ENCODE results near the gene BCAR1.

BCAR1 gene

DNA sequence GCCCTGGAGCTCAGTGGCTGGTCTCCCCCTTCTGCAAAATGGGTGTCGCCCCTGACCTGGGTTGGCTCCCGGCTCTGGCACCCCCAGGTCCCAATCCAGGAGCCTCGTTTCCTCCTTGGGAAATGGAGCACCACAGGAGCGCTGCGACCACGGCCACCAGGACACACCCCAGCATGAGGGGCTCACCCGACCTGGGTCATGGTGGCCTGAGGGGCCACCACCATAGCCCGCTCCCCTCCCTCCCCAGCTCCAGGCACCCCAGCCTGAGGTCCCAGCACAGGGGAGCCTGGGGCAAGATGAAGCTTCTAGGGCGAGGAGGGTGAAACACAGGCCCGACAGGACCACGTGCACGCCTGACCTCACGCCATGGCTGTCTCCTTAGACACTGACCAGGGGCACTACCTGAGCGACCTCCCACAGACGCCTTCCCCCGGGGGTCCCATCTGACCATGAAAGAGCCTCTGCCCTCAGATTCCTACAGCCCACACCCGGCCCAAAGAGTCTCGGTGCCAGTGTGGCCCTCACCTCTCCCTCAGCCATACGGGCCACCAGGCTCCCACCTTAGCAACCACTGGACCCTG is 11.8 kb downstream of the BCAR1 start:
- Histone ChIP-seq H3K4me3 (ENCODE audit: low read length in 2 of 2) (no peak overlapping the region), H3K27me3 (ENCODE audit: control insufficient read depth in 2 of 2, insufficient read depth in 2 of 2, low read length in 2 of 2) (no peaks in the 10 kb centered on the region), H3K9me3 (ENCODE audit: control insufficient read depth in 2 of 2, low read length in 2 of 2) (no peaks in the 10 kb centered on the region), H3K4me1 (ENCODE audit: control insufficient read depth in 2 of 2, insufficient read depth in 2 of 2, low read length in 2 of 2) (peaks cover 10 to 13% of the 10 kb centered on the region in 2 donors), H3K27ac (ENCODE audit: low read depth in 2 of 2, low read length in 2 of 2) (no peak overlapping the region), H3K36me3 (ENCODE audit: control insufficient read depth in 2 of 2, insufficient read depth in 2 of 2, low read length in 2 of 2) (peaks cover 32 to 40% of the 10 kb centered on the region in 2 donors), H3K9ac (ENCODE audit: low read depth in 1 of 2, low read length in 2 of 2) (no peak overlapping the region)

DNA sequence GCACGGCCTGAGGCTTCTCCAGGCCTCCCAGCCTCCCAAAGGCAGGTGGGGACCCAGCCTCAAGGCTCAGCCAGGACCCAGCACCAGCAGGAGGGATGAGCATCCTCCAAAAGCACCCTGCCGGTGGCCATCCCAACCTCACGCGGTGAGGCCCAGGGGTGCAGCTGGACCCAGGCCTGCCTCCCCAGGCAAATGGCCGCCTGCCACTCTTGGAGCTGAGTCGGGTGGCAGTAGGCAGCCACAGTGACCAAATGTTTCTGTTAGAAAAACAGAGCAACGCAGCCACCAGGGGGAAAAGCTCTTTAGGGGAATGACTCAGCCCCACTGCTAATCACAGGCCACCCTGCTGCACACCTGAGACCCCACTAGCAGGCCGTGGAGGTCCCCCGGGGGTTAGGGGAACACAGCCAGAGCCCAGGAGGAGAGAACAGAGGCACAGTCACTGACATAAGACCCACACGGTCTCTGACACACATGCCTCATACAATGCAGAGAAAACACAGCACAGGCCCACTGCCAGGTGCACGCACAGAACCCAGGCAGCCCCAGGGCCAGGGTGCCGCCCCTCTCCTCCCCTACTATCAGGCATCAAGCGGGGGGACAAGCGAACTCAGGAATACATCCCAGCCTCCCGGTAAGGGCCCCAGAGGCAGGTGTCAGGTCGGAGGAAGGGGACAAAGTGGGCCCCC is 12.4 kb downstream of the BCAR1 start:
- peaks cover 10 to 11% of the 10 kb centered on the region in 2 donors for H3K4me1 ChIP-seq (ENCODE audit: control insufficient read depth in 2 of 2, insufficient read depth in 2 of 2, low read length in 2 of 2)

DNA sequence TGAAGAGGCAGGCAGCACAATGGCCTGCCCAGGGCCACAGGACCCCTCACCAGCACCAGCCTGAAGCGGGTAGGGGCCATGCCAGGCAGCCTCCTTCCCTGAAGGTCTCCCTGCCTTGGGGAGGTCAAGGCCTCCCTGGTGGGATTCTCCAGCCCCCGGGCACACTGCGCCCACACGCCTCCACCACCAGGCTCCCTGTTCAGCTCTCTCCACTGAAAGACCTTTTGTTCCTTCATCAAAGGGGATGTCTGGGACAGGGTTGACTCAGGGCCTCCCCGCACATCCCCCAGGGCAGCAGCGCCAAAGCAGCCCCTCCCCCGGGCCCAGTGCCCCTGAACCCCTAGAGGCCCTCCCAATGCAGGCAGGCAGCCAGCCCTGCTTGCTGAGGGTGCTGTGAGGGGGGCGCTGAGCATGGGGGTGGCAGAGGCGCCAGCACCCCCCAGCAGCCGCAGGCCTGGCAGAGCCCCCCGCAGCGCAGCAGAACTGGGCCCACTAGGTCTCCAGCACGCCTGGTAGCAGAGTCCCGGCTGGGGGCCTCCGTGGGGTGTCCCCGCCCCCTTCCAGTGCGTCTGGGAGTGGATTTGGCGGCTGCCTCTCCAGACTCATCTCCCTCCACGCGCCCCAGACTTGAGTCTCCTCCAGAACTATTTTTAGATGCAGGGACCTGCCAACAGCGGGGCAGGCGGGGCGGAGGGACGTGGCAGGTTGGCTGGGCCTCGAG is 13.1 kb downstream of the BCAR1 start:
- Histone ChIP-seq H3K36me3 (ENCODE audit: control insufficient read depth in 2 of 2, insufficient read depth in 2 of 2, low read length in 2 of 2) (peaks cover 37 to 44% of the 10 kb centered on the region in 2 donors), H3K27ac (ENCODE audit: low read depth in 2 of 2, low read length in 2 of 2) (peak overlapping the region in 1 of 2 donors; percentile 29), H3K27me3 (ENCODE audit: control insufficient read depth in 2 of 2, insufficient read depth in 2 of 2, low read length in 2 of 2) (no peaks in the 10 kb centered on the region), H3K9ac (ENCODE audit: low read depth in 1 of 2, low read length in 2 of 2) (no peak overlapping the region), H3K4me3 (ENCODE audit: low read length in 2 of 2) (no peak overlapping the region), H3K4me1 (ENCODE audit: control insufficient read depth in 2 of 2, insufficient read depth in 2 of 2, low read length in 2 of 2) (peaks cover 8 to 11% of the 10 kb centered on the region in 2 donors), H3K9me3 (ENCODE audit: control insufficient read depth in 2 of 2, low read length in 2 of 2) (no peaks in the 10 kb centered on the region)

More for the DNA sequence above, 12.4 kb downstream of the BCAR1 start:
- Histone ChIP-seq H3K9me3 (ENCODE audit: control insufficient read depth in 2 of 2, low read length in 2 of 2) (no peaks in the 10 kb centered on the region), H3K27ac (ENCODE audit: low read depth in 2 of 2, low read length in 2 of 2) (peak overlapping the region in 1 of 2 donors; percentile 29), H3K27me3 (ENCODE audit: control insufficient read depth in 2 of 2, insufficient read depth in 2 of 2, low read length in 2 of 2) (no peaks in the 10 kb centered on the region), H3K4me3 (ENCODE audit: low read length in 2 of 2) (no peak overlapping the region), H3K36me3 (ENCODE audit: control insufficient read depth in 2 of 2, insufficient read depth in 2 of 2, low read length in 2 of 2) (peaks cover 36 to 44% of the 10 kb centered on the region in 2 donors), H3K9ac (ENCODE audit: low read depth in 1 of 2, low read length in 2 of 2) (no peak overlapping the region)

GRCh38 chr16:75237398-75238131 is 13.9 kb downstream of the BCAR1 start:
- no peak overlapping the region for H3K9ac ChIP-seq (ENCODE audit: low read depth in 1 of 2, low read length in 2 of 2)
- H3K27ac ChIP-seq (ENCODE audit: low read depth in 2 of 2, low read length in 2 of 2): no peak overlapping the region
- H3K27me3 ChIP-seq (ENCODE audit: control insufficient read depth in 2 of 2, insufficient read depth in 2 of 2, low read length in 2 of 2): no peaks in the 10 kb centered on the region
- H3K9me3 ChIP-seq (ENCODE audit: control insufficient read depth in 2 of 2, low read length in 2 of 2): no peaks in the 10 kb centered on the region
- H3K4me1 ChIP-seq (ENCODE audit: control insufficient read depth in 2 of 2, insufficient read depth in 2 of 2, low read length in 2 of 2): peaks cover 8 to 11% of the 10 kb centered on the region in 2 donors
- H3K36me3 ChIP-seq (ENCODE audit: control insufficient read depth in 2 of 2, insufficient read depth in 2 of 2, low read length in 2 of 2): peaks cover 39 to 47% of the 10 kb centered on the region in 2 donors
- H3K4me3 ChIP-seq (ENCODE audit: low read length in 2 of 2): no peak overlapping the region

DNA sequence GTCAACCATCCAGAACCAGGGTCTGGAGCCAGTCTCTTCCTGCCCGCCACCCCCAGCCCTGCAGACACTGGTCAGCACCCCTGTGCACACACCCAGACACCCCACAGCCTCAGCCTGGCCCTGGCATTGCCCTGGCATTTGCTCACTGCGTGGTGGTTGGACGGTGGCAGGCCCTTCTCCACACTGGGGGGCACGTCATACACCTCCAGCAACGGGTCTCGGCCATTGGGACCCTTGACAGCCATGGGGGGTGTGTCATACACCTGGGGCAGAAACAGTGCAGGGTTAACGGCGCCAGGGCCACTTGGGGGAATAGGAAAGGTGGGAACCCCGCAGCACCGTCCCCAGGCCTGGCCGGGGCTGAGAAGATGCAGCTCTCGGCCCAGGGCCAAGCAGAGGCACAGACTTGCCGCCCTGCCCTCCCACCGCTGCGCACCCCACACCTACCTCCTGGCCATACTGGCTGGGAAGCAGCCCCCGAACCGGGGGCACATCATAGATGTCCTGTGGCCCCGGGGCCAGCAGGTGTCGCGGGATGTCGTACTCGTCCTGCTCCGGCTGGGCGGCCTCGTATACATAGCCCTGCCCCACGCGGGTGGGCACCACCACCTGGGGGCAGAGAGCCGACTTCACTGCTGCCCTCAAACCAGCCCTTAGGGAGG is 14.6 kb downstream of the BCAR1 start:
- Histone ChIP-seq H3K4me1 (ENCODE audit: control insufficient read depth in 2 of 2, insufficient read depth in 2 of 2, low read length in 2 of 2) (peaks cover 8 to 11% of the 10 kb centered on the region in 2 donors), H3K36me3 (ENCODE audit: control insufficient read depth in 2 of 2, insufficient read depth in 2 of 2, low read length in 2 of 2) (peaks cover 32 to 50% of the 10 kb centered on the region in 2 donors), H3K4me3 (ENCODE audit: low read length in 2 of 2) (no peak overlapping the region), H3K9me3 (ENCODE audit: control insufficient read depth in 2 of 2, low read length in 2 of 2) (no peaks in the 10 kb centered on the region), H3K27ac (ENCODE audit: low read depth in 2 of 2, low read length in 2 of 2) (no peak overlapping the region), H3K27me3 (ENCODE audit: control insufficient read depth in 2 of 2, insufficient read depth in 2 of 2, low read length in 2 of 2) (no peaks in the 10 kb centered on the region), H3K9ac (ENCODE audit: low read depth in 1 of 2, low read length in 2 of 2) (no peak overlapping the region)

DNA sequence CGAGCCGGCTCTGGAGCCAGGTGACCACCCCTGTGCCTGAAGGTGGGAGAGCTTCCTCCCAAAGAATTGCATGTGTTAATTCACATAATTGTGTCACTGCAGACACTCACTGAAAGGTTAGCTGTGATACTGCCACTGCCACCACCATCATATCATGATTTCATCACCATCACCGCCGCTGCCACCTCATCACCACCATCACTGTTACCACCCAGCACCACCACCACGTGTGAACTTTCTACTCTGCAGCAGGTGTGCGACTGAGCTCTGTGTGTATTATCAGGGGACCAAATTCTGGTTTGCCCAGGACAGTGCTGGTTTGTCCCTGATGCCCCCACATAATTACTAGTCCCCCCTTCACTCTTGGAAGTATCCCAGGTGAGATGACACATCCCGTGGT is 15.2 kb downstream of the BCAR1 start:
- Histone ChIP-seq H3K27me3 (ENCODE audit: control insufficient read depth in 2 of 2, insufficient read depth in 2 of 2, low read length in 2 of 2) (no peaks in the 10 kb centered on the region), H3K4me1 (ENCODE audit: control insufficient read depth in 2 of 2, insufficient read depth in 2 of 2, low read length in 2 of 2) (peaks cover 8 to 11% of the 10 kb centered on the region in 2 donors), H3K4me3 (ENCODE audit: low read length in 2 of 2) (no peak overlapping the region), H3K27ac (ENCODE audit: low read depth in 2 of 2, low read length in 2 of 2) (no peak overlapping the region), H3K9me3 (ENCODE audit: control insufficient read depth in 2 of 2, low read length in 2 of 2) (no peaks in the 10 kb centered on the region), H3K36me3 (ENCODE audit: control insufficient read depth in 2 of 2, insufficient read depth in 2 of 2, low read length in 2 of 2) (peaks cover 30 to 48% of the 10 kb centered on the region in 2 donors), H3K9ac (ENCODE audit: low read depth in 1 of 2, low read length in 2 of 2) (no peak overlapping the region)

DNA sequence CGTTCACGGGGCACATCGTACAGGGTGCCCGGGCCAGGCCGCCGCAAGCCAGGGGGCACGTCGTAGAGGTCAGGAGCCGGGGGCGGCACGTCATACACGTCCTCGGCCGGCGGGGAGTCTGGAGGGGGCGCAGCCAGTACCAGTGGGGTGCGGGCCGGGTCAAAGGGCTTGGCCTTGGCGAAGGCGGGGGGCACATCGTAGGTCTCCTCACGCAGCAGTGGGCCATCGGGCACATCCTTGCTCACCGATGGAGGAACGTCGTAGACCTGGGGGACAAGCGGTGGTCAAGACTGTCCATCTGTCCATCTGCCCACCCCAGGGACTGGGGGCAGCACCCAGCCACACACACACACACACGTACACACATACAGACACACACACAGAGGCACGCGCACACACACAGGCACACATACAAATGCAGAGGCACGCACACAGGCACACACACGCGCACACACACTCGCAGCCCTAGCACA is 15.7 kb downstream of the BCAR1 start:
- no peaks in the 10 kb centered on the region for H3K9me3 ChIP-seq (ENCODE audit: control insufficient read depth in 2 of 2, low read length in 2 of 2)
- no peak overlapping the region for H3K9ac ChIP-seq (ENCODE audit: low read depth in 1 of 2, low read length in 2 of 2)
- H3K27me3 ChIP-seq (ENCODE audit: control insufficient read depth in 2 of 2, insufficient read depth in 2 of 2, low read length in 2 of 2): no peaks in the 10 kb centered on the region
- peaks cover 8 to 11% of the 10 kb centered on the region in 2 donors for H3K4me1 ChIP-seq (ENCODE audit: control insufficient read depth in 2 of 2, insufficient read depth in 2 of 2, low read length in 2 of 2)
- peaks cover 25 to 43% of the 10 kb centered on the region in 2 donors for H3K36me3 ChIP-seq (ENCODE audit: control insufficient read depth in 2 of 2, insufficient read depth in 2 of 2, low read length in 2 of 2)
- H3K27ac ChIP-seq (ENCODE audit: low read depth in 2 of 2, low read length in 2 of 2): no peak overlapping the region
- no peak overlapping the region for H3K4me3 ChIP-seq (ENCODE audit: low read length in 2 of 2)

- H3K4me3 ChIP-seq (ENCODE audit: low read length in 2 of 2): no peak overlapping the region
- no peaks in the 10 kb centered on the region for H3K9me3 ChIP-seq (ENCODE audit: control insufficient read depth in 2 of 2, low read length in 2 of 2)
- H3K36me3 ChIP-seq (ENCODE audit: control insufficient read depth in 2 of 2, insufficient read depth in 2 of 2, low read length in 2 of 2): peaks cover 27 to 44% of the 10 kb centered on the region in 2 donors
- no peak overlapping the region for H3K27ac ChIP-seq (ENCODE audit: low read depth in 2 of 2, low read length in 2 of 2)
- H3K9ac ChIP-seq (ENCODE audit: low read depth in 1 of 2, low read length in 2 of 2): no peak overlapping the region
- no peaks in the 10 kb centered on the region for H3K27me3 ChIP-seq (ENCODE audit: control insufficient read depth in 2 of 2, insufficient read depth in 2 of 2, low read length in 2 of 2)
- peaks cover 8 to 11% of the 10 kb centered on the region in 2 donors for H3K4me1 ChIP-seq (ENCODE audit: control insufficient read depth in 2 of 2, insufficient read depth in 2 of 2, low read length in 2 of 2)
Observed at GRCh38 chr16:75234856-75235696, 16.3 kb downstream of the BCAR1 start.

DNA sequence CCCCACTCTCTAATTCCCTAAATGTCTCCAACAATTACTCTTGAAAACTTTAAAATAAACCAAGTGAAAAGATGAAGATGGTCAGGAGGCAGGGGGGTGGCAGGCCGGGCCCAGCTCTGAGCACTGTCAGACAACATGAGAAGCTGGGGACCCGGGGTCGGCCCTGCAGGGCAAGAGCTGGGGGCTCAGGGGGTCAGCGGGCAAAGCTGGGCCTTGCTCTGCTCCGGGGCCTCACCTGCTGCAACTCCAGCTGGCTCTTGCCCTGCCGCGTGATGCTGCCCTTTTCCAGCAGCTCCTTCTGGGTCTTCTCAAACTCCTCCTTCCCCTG is 17.8 kb downstream of the BCAR1 start:
- Histone ChIP-seq H3K9ac (ENCODE audit: low read depth in 1 of 2, low read length in 2 of 2) (no peak overlapping the region), H3K4me3 (ENCODE audit: low read length in 2 of 2) (no peak overlapping the region), H3K27ac (ENCODE audit: low read depth in 2 of 2, low read length in 2 of 2) (no peak overlapping the region), H3K27me3 (ENCODE audit: control insufficient read depth in 2 of 2, insufficient read depth in 2 of 2, low read length in 2 of 2) (no peaks in the 10 kb centered on the region), H3K36me3 (ENCODE audit: control insufficient read depth in 2 of 2, insufficient read depth in 2 of 2, low read length in 2 of 2) (peaks cover 38 to 54% of the 10 kb centered on the region in 2 donors), H3K4me1 (ENCODE audit: control insufficient read depth in 2 of 2, insufficient read depth in 2 of 2, low read length in 2 of 2) (peaks cover 8% of the 10 kb centered on the region in 2 donors), H3K9me3 (ENCODE audit: control insufficient read depth in 2 of 2, low read length in 2 of 2) (no peaks in the 10 kb centered on the region)
